HEK293 (cell line): ENCODE results near the gene KYAT1.

Experiments used
- SP7 ChIP-seq: fragments of 450-650 bp; formaldehyde crosslinking; IDR thresholded peaks from 2 replicates; pipeline ENCODE4 v1.5.1; 2016; ENCODE audit warnings: missing biosample characterization, missing genetic modification characterization
- YY1 ChIP-seq: fragments of 450-650 bp; formaldehyde crosslinking; IDR thresholded peaks from 2 replicates; pipeline ENCODE4 v1.5.1; 2018; ENCODE audit warnings: missing biosample characterization, missing genetic modification characterization
- ZBTB20 ChIP-seq: fragments of 450-650 bp; formaldehyde crosslinking; IDR thresholded peaks from 2 replicates; pipeline ENCODE4 v1.5.1; 2016; ENCODE audit warnings: missing biosample characterization, missing genetic modification characterization
- ZIC2 ChIP-seq: fragments of 450-650 bp; formaldehyde crosslinking; IDR thresholded peaks from 2 replicates; pipeline ENCODE4 v1.5.1; 2016; ENCODE audit warnings: missing biosample characterization, missing genetic modification characterization
- ZNF510 ChIP-seq: fragments of 450-650 bp; formaldehyde crosslinking; IDR thresholded peaks from 2 replicates; pipeline ENCODE4 v1.5.1; 2018; ENCODE audit warnings: mild to moderate bottlenecking, missing genetic modification characterization, missing biosample characterization; ENCODE audit not compliant: insufficient replicate concordance
- TF ChIP-seq, protein P1 (sequence below): fragments of 450-650 bp; formaldehyde crosslinking; IDR thresholded peaks from 2 replicates; pipeline ENCODE4 v1.5.1; 2016; ENCODE audit warnings: missing biosample characterization, missing genetic modification characterization
- TF ChIP-seq, protein P2 (sequence below): fragments of 450-650 bp; formaldehyde crosslinking; IDR thresholded peaks from 2 replicates; pipeline ENCODE4 v1.5.1; 2016; ENCODE audit warnings: missing biosample characterization, missing genetic modification characterization
- TF ChIP-seq, protein P3 (sequence below): fragments of 450-650 bp; formaldehyde crosslinking; IDR thresholded peaks from 2 replicates; pipeline ENCODE4 v1.5.1; 2016; ENCODE audit warnings: missing biosample characterization, missing genetic modification characterization

DNA sequence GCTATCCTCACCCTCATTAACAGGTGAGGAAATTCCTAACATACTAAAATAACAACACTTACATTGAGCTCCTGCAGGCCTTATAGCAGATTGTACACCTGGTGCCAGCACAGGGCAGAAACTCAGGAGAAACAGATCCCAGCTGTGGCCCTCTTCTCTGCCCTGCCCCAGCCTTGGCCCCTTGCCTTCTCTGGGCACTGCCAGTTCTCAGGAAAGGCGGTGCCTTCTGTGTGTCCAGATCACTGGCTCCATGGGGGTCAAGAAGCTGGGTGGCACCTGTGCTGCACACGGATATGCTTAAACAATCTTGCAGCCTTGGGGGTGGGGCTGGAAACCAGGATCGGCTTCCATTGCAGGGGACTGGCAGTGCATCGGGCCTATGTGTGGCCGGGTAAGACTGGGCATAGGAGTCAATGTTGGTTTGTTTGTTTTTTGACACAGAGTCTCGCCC, 19.3 kb downstream of the KYAT1 start:
- TF ChIP-seq, protein P1, sequence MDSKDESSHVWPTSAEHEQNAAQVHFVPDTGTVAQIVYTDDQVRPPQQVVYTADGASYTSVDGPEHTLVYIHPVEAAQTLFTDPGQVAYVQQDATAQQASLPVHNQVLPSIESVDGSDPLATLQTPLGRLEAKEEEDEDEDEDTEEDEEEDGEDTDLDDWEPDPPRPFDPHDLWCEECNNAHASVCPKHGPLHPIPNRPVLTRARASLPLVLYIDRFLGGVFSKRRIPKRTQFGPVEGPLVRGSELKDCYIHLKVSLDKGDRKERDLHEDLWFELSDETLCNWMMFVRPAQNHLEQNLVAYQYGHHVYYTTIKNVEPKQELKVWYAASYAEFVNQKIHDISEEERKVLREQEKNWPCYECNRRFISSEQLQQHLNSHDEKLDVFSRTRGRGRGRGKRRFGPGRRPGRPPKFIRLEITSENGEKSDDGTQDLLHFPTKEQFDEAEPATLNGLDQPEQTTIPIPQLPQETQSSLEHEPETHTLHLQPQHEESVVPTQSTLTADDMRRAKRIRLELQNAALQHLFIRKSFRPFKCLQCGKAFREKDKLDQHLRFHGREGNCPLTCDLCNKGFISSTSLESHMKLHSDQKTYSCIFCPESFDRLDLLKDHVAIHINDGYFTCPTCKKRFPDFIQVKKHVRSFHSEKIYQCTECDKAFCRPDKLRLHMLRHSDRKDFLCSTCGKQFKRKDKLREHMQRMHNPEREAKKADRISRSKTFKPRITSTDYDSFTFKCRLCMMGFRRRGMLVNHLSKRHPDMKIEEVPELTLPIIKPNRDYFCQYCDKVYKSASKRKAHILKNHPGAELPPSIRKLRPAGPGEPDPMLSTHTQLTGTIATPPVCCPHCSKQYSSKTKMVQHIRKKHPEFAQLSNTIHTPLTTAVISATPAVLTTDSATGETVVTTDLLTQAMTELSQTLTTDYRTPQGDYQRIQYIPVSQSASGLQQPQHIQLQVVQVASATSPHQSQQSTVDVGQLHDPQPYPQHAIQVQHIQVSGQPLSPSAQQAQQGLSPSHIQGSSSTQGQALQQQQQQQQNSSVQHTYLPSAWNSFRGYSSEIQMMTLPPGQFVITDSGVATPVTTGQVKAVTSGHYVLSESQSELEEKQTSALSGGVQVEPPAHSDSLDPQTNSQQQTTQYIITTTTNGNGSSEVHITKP (tag by site-specific recombination), result no peak
- TF ChIP-seq ZBTB20 (tag by site-specific recombination), result no peak
- TF ChIP-seq, protein P2, sequence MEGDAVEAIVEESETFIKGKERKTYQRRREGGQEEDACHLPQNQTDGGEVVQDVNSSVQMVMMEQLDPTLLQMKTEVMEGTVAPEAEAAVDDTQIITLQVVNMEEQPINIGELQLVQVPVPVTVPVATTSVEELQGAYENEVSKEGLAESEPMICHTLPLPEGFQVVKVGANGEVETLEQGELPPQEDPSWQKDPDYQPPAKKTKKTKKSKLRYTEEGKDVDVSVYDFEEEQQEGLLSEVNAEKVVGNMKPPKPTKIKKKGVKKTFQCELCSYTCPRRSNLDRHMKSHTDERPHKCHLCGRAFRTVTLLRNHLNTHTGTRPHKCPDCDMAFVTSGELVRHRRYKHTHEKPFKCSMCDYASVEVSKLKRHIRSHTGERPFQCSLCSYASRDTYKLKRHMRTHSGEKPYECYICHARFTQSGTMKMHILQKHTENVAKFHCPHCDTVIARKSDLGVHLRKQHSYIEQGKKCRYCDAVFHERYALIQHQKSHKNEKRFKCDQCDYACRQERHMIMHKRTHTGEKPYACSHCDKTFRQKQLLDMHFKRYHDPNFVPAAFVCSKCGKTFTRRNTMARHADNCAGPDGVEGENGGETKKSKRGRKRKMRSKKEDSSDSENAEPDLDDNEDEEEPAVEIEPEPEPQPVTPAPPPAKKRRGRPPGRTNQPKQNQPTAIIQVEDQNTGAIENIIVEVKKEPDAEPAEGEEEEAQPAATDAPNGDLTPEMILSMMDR, result no peak
- TF ChIP-seq, protein P3, sequence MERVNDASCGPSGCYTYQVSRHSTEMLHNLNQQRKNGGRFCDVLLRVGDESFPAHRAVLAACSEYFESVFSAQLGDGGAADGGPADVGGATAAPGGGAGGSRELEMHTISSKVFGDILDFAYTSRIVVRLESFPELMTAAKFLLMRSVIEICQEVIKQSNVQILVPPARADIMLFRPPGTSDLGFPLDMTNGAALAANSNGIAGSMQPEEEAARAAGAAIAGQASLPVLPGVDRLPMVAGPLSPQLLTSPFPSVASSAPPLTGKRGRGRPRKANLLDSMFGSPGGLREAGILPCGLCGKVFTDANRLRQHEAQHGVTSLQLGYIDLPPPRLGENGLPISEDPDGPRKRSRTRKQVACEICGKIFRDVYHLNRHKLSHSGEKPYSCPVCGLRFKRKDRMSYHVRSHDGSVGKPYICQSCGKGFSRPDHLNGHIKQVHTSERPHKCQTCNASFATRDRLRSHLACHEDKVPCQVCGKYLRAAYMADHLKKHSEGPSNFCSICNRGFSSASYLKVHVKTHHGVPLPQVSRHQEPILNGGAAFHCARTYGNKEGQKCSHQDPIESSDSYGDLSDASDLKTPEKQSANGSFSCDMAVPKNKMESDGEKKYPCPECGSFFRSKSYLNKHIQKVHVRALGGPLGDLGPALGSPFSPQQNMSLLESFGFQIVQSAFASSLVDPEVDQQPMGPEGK (tag by site-specific recombination), result no peak
- TF ChIP-seq ZNF510, result no peak
- TF ChIP-seq SP7, result no peak
- TF ChIP-seq YY1 (tag by site-specific recombination), result no peak
- TF ChIP-seq ZIC2 (tag by site-specific recombination), result no peak
